ENCODE results near the gene KLHL42.
A peak's percentile ranks its signal among the peaks of the same experiment; 100 is the strongest.
"Not testable (repeated sequence)": the region's sequence is repeated elsewhere in the genome, so short reads cannot be mapped to it uniquely, and the experiment has no call there.

KLHL42 gene

DNA sequence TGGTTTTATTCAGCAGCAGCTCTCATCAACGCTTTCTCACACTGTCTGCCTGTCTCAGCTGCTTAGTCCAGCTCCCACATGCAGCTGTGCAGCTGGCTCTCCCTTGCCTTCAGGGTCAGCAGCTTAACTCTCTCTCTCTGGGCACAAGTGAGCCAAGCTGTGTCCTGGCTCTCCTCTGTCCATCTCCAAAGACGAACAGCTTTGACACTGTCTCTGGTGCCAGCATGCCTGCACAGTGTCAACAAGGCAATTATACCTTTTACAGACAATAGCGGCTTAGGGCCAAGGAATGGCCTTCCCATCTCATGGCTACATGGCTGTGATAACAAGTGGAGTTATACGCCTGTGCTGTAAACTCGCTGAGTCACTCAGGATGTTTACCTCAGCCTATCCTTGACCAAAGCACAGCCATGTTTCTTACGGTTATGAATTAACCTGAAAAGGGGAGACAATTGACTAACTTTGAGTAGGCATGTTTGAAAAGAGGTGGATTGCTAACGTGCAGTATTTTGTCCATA lies 38.4 kb downstream of the KLHL42 start:
- DNase-seq, result no peak

DNA sequence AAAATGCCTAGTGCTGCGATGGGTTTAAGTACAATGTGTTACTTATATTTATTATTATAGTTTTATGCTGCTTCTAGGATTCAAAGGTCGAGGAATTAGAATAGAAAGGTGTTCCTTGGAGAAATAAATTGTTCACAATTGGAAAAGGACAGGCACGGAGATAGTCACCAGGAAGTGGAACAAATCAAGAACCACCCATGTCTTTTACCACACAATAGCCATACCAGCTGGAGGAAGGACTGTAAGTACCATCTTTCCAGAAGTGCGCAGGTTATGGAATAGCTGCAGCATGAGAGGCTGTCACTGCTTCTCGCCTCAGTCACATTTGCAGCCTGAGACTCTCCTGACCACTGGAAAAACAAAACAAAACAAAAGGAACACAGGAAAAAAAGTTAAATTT lies 40.5 kb downstream of the KLHL42 start:
- no peak for DNase-seq

GRCh38 chr12:27821259-27821973 lies 41.4 kb downstream of the KLHL42 start:
- peak; percentile 94 for DNase-seq

- no peak for DNase-seq
These were observed 42.2 kb downstream of the KLHL42 start for GRCh38 chr12:27822076-27822712.

DNA sequence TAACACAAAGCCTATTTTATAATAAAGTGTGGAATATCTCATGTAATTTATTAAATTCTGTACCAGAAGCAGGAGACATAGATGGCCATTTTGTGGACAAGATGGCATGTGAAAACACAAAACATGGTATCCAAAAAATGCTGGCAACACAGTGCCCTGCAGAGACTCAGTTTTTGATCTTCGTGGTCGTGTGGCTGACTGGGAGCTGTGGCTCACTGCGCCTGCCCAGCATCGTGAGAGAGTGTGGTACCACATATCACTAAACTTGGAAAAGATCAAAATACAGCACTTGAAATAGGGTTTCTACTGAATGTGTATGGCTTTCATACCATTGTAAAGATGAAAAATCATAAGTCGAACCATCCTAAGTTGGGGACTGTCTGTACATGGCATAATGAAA lies 43.0 kb downstream of the KLHL42 start:
- no peak for DNase-seq

DNA sequence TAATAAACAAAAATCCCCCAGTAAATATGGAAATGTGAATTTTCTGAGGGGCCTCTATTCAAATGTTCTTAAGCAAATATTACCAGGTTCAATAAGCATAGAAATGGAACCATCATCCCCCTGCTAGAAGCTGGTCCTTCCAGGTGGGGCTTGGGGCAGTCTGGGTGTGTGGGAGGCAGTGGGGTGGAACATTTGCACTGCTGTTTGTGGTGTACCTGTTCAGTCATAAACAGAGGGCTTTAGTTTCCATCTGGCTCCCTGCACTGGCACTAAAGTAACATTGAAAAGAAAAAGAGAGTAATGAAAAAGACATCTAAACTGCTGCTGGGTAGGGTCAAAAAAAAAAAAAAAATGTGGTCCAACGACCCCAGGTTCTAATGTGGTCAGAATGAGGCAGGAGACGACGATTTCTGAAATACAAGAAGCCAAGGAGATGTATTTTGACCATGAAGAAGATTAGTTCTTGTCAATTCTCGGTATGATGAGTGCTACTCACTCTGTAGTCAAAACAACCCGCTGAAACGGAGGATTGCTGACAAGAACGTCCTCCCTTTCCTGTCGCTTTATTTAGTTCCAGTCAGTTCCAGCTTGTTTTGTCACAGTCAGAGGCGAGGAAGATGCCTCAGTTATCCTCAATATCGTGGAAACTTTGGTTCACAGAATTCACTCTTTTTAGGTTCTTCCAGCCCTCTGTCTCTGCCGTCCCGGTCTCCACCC lies 44.3 kb downstream of the KLHL42 start:
- DNase-seq, result peak; percentile 76

DNA sequence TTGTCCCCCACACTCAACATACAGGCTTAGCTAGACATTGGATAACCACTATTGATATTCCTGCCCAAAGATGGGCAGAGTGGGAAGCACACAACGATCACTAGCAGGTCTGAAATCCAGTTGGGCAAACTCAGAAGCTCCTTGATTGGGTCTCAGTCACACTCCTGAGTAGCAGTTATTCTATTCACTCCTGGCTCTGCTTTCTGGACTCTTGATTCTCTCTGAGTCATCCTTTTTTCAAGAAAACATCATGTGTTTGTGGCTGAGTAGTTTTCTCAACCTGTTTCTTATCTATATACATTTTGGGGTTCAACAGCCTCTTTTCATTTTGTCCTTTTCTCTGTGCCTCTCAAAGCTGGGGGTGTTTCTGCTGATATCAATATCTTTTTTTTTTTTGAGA lies 46.0 kb downstream of the KLHL42 start:
- DNase-seq, result no peak

- DNase-seq, result no peak
These were observed 48.2 kb downstream of the KLHL42 start for GRCh38 chr12:27828196-27828595.

DNA sequence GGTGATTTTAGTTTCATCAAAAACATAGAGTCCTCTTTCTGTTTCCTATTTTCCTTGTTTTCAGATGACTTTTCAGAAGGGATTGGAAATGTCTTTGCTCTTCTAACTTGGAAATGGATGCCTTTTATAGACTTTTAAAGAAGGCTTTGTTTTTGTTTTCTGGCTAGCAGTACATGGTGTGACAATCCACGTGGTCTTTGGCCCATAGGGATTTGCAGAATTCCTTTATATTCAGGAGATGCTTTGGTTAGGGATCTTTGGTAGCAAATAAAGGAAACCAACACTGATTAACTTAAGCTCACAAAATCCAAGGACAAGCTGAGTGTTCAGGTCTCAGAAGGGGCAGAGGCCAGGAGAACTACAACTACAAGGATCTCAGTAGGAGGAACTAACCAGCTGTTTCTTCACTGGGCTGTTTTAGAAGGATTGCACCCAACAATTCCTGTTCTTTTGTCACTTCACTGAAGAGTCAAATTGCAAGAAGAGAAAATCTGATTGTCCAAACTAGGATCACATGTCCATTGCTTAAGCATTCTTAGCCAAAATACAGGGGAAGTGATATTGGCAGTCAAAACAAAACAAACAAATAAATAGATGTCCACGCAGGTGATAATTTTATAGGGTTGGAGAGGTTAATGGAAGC lies 58.6 kb downstream of the KLHL42 start:
- no peak for DNase-seq

- no peak for DNase-seq
These were observed 60.4 kb downstream of the KLHL42 start for GRCh38 chr12:27840229-27840999.

DNA sequence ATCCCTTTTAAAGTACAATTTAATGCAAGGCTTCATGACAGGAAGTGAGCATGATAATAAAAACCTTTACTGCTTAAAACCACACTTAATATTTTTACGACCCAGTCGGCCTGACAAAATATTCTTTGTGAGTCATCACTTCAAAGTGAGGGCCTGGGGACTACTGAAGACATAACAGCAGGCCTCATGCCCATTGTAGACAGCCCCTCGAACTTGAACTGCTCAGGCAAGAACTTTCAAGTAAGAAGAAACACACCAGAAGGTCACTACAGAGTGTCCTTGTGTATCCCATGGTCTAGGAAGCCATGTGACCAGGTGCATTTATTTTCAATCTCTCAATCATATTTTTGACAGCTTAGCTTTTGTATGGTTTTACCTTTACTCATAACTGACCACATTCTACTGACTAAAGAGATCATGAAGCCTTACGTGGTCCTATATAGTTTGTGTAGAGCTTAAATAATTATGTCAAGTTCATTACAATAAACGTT lies 61.4 kb downstream of the KLHL42 start:
- no peak for DNase-seq

- DNase-seq, result no peak
These were observed 63.7 kb downstream of the KLHL42 start for GRCh38 chr12:27843714-27844245.

GRCh38 chr12:27844366-27845090 lies 64.5 kb downstream of the KLHL42 start:
- no peak for DNase-seq

- DNase-seq, result no peak
These were observed 65.2 kb downstream of the KLHL42 start for GRCh38 chr12:27845187-27845586.

DNA sequence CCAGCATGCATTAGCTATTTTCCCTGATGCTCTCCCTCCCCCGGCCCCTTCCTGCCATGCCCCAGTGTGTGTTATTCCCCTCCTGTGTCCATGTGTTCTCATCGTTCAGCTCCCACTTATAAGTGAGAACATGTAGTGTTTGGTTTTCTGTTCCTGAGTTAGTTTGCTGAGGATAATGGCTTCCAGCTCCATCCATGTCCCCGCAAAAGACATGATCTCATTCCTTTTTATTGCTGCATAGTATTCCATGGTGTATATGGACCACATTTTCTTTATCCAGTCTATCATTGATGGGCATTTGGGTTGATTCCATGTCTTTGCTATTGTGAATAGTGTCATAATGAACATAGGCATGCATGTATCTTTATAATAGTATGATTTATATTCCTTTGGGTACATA lies 65.7 kb downstream of the KLHL42 start:
- DNase-seq, result not testable (repeated sequence)

DNA sequence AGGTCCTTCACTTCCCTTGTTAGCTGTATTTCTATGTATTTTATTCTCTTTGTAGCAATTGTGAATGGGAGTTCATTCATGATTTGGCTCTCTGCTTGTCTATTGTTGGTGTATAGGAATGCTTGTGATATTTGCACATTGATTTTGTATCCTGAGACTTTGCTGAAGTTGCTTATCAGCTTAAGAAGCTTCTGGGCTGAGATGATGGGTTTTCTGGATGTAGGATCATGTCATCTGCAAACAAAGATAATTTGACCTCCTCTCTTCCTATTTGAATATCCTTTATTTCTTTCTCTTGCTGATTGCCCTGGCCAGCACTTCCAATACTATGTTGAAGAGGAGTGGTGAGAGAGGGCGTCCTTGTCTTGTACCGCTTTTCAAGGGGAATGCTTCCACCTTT lies 67.3 kb downstream of the KLHL42 start:
- not testable (repeated sequence) for DNase-seq

- no peak for DNase-seq
These were observed 71.3 kb downstream of the KLHL42 start for GRCh38 chr12:27851311-27851710.

GRCh38 chr12:27852117-27852516 lies 72.1 kb downstream of the KLHL42 start:
- no peak for DNase-seq
